GM18526 (cell line): ENCODE data around the gene ITGB2.

Experiments used
- POLR2A ChIP-seq: IDR thresholded peaks from 3 replicates; pipeline ENCODE4 v1.6.1; 2011; ENCODE audit not compliant: insufficient read length; ENCODE audit errors: extremely low read depth

The ITGB2 gene

DNA sequence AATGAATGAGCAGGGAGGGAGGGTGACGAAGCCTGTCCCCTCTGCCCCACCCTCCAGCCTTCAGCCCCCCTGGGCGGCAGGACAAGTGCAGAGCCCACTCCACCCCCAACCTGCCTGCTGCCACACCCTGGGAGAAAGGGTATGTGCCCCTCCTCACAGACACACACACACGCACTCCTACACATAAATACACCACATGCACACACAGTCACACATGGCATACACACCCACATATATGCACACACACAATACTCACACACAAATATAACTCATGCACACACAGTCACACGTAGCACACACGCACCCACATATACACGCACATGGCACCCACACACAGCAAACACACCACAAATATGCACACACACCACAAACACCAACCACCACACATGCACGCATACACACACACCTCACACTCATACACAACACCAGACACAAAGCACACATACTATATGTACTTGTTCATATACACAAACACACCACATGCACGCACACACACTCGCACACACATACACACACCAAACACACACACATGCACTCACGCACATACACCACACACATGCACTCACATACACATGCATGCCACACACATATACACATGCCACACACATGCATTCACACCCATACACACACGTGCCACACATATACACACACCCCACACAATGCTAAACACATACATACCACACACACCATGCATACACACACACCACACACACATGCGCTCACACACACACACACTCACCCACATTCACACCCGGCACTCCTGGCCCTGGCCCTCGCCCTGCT is 16.4 kb downstream of the ITGB2 start:
- no peak for TF ChIP-seq POLR2A

DNA sequence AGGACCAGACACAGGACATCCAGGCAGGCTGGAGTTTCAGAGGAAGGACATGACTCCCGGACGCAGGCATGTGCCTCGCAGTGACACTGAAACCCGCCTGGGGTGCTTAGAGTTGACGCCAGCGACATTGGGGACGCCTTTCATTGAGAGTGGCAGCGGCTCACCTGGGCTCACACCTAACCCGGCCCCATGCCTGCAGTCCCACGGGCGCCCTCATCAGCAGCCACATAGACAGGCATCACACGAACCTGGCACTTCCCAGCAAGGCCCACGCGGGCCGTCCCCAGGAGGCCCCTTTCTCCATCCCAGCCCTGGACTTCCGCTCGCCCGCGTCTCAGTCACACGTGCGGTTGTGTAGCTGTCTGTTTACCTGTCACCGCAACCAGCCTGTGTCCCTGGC is 17.0 kb downstream of the ITGB2 start:
- no peak for TF ChIP-seq POLR2A

DNA sequence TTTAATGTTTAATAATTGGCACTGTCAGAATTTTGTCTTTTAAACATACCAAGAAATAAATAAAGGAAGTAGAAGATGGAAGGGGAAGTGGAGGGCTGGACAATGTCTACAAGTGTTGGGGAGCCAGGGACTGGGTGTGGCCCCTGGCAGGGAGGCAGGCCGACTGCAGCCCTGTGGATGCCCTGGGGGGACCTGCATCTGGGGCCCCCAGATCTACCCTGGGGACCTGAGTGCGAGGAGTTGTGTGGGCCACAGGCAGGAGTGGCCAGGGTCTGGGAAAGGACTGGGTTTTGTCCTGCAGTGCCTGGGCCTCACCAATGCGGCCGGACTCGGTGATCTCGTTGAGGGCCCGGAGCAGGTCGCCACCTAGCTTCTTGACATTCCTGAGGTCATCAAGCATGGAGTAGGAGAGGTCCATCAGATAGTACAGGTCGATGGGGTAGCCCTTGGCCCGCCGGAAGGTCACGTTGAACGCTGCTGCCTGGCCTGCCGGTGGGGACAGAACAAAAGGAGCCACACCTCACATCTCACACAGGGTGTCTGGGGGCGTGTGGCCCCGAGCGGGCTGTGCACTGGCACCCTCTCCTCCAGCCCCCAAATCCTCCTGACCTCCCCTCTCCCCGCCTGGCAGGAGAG is 17.5 kb downstream of the ITGB2 start:
- no peak for TF ChIP-seq POLR2A

DNA sequence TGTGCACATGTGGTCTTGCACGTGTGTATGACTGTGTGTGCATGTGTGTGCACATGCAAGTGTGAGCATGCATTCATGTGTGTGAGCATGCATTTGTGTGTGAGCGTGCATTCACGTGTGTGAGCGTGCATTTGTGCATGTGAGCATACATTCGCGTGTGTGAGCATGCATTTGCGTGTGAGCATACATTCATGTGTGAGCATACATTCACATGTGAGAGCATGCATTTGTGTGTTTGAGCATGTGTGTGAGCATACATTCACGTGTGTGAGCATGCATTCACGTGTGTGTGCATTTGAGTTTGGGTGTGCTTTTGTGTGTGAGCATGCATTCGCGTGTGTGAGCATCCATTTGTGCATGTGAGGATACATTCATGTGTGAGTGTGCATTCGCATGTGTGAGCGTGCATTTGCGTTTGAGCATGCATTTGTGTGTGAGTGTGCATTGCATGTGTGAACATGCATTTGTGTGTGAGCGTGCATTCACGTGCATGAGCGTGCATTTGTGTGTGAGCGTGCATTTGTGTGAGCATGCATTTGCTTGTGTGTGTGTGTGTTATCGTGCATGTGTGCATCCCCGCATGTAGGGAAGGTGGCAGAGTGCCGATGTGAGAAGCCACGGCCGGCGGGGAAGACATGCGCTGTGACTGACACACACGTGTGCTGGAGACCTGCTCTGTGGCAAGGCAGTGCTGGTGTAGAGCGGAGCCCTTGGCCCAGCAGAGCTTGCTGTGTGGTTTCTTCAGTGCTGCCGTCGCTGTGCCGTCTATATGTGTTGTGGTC is 18.2 kb downstream of the ITGB2 start:
- TF ChIP-seq POLR2A, result no peak

DNA sequence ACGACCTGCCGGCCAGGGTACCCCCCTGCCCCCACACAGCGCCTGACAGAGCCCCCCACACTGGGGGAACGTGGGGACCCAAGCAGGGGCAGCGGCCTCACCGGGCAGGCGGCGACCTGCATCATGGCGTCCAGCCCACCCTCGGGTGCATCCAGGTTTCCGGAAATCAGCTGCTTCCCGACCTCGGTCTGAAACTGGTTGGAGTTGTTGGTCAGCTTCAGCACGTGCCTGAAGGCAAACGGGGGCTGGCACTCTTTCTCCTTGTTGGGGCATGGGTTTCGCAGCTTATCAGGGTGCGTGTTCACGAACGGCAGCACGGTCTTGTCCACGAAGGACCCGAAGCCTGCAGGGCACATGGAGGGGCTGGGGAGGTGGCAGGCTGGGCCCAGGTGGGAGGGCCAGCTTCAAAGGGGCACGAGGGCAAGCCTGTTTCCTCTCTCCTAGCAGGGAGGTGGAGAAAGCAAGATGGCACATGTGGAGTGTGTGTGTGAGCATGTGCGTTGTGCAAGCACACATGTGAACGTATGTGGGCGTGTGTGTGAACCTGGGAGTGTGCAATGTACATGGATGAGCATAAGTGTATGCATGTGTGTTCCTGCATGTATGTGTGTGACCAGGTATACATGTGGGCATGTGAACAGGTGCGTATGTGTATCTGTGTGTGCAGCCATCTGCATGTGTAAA is 19.2 kb downstream of the ITGB2 start:
- TF ChIP-seq POLR2A, result no peak

DNA sequence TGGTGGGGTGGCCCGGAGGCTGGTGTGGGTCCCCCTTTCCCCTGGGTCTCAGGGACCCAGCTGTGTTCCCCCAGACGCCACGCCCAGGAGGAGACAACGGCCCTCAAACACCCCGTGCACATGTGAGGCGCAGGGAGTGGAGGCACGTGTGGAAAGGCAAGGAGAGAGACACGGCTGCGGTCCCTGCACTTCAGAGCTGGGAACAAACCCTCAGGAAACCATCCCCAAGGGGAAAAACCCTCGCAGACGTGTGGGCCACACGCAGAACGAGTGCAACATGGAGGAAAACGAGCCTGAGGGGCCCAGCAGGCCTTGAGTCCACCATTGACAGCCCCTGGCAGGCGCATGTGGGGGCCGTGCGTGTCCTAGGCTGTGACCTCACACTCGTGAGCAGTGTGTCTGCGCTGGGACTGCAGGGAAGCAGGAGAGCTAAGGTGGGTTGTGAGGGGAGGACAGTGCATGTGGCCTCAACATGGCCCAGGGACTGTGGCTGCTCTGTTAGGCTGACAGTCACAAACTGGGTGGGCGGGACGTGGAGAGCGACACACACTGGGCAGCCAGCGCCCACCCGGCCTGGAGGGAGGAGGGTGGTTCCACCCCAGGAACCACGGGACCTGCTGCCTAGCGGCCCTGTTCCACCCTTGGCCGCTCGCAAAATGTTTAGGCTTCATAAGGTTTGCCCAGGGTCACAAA is 20.0 kb downstream of the ITGB2 start:
- TF ChIP-seq POLR2A, result no peak

DNA sequence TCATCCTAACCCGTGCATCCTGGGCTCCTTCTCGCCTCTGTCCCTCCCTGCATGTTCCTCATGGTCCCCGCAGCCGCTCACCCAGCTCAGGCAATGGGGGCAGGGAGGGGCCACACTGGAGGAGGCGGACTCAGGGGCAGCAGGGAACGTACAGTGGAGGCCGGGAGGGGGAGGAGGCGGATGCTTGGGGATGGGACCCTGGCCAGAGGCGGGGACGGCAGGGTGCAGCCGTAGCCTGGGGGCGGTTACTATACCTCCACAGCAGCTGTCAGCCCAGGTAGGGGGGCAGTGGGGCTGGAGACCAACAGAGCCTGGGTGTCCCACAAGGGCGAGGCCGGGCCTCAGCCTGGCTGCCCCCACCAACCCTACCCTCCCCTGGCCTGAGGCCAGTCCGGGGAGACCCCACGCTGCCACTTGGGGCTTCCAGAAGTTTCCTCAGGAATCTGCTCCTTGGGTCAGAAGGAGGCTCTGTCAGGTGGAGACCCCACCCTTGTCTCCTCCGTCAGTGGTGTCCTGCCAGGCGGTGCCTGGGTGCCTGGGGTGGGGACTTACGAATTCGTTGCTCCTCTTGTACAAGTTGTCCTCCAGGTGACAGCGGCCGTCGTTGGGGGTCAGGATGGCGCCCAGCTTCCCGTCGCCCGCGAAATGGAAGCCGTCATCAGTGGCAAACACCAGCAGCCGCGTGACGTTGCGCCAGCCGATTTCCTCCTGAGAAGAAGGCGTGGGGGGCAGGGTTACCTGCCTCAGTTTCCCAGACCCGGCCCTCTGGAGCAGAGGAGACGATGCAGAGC is 20.7 kb downstream of the ITGB2 start:
- TF ChIP-seq POLR2A, result no peak

DNA sequence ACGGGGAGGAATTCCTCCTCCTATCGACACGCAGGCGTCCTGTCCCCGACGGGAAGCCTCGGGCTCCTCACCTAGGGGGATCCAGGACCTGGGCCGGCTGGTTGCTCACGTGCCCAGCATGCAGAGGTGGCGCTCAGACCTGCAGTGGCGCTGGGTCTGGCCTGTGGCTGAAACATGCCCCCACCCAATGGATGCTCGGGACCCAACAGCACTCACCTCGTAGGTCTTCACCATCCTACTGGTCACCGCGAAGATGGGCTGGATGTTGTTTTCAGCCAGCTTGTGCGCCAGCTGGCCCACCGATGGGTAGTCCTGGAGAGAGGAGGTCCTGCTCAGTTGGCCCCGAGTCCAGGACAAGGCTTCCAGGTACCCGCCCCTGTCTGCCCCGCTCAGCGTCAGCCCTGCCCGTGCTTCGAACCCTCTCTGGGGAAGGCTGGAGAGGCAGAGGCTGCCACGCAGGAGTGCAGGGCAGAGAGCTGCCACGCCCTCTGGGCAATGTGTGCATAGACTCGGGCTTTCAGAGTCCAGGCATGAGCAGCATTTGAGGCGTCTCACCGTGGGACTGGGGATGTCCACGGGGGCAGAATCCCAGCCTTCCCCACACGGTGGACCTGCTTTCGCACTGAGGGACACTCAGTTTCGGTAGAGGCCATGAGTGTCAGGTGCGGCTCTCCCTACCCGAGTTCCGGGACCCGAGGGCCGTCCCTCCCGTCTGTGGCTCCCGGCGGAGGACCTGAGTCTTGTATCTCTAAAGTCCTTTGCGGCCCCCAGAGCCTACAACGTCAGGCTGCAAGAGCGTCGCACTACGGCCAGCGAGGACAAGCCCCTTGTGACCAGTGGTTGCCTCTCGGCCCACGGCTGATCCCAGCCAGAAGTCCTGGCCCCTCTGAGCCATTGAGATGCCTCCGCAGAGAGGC is 21.6 kb downstream of the ITGB2 start:
- TF ChIP-seq POLR2A, result no peak

DNA sequence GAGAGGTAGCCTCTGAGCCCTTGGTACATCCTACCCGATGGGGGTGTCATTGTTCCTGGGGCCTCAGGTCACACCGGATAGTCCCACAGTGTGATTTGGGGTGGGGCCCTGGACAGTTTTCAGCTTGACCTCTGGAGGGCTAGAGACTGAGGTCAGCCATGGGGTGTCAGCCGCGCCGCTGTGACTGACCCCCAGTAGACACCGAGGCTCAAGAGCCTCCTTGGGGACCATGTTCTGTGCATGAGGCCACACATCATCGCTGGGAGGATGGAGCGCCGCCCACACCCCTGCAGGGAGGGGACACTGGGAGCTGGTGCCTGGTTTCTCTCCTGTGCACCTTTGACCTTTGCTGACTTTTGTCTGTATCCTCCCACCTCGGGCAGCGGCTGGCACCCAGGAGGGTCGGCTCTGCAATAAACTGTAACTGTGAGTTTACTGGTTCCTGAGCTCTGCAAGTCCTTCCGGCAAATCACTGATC is 22.6 kb downstream of the ITGB2 start:
- no peak for TF ChIP-seq POLR2A

DNA sequence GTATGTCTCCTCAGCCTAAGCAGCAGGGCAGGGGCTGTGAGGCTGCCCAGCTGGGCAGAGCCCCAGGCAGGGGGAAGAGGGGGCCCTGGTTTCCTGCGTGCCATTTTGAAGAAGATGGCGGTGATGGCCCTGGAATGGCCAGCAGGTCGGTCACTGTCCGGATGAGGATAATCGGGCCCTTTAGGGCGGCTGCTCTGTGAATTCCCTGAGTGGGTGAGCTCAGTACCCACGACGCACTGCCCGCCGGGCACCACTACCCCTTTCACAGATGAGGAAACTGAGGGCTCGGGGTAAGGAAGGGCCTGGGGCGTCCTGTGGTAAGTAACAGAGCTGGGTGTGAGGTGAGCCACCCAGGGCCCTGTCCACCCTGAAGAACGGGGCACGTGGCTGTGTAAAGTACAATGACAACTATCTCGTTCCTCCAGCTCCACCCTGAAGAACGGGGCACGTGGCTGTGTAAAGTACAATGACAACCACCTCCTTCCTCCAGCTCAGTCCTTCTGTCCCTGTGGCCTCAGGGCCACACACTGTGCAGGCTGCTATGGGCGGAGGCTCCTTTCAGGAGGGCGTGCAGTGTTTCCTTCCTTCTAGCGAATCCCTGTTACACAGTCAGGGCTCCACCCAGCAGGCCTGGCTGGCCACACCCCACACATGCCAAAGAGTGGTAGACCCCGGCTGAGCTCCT is 23.2 kb downstream of the ITGB2 start:
- TF ChIP-seq POLR2A, result no peak

DNA sequence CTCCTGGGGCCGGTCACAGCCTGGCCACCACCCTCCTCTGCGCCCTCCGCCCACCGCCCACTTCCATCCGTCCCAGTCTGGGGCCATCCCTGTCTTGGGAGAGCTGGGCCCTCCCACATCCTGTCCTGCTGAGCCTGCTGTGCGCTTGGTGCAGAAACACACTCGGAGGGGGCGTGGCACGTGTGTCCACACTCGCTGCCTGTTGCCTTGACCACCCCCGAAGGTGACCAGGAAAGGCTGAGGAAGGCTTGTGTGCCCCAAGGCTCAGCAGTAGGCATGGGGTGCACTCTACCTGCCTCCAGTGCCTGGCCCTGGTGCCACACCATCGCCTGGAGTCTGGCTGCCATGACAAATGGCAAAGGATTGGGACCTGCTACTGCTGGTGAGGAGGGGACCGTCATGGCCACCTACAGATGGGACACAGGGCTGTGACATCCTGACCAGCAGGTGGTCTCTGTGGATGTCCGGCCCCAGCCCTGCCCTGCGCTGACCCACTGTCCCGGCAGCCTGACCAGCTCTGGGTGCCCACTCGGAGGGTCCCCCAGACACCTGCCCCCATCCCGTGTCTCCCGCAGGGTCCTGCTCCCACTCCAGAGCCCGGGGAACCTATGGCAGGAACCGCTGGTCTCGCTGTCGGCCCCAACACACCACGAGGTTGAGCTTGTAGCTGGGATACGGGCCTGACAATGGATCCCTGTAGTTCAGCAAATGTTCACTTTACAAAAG is 24.0 kb downstream of the ITGB2 start:
- no peak for TF ChIP-seq POLR2A

DNA sequence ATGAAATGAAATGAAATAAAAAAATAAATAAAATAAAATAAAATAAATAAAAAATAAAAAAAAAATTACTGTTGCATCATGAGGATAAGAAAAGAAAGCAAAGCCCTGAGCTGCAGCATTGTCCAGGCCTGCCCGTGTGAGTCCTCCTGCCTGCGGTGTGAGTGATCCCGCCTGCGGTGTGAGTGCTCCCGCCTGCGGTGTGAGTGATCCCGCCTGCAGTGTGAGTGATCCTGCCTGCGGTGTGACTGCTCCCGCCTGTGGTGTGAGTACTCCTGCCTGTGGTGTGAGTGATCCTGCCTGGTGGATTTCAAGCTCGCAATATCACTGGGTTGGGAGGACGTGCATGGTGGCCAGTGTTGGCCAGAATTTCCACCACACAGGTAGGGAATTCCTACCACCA is 24.8 kb downstream of the ITGB2 start:
- TF ChIP-seq POLR2A, result no peak

DNA sequence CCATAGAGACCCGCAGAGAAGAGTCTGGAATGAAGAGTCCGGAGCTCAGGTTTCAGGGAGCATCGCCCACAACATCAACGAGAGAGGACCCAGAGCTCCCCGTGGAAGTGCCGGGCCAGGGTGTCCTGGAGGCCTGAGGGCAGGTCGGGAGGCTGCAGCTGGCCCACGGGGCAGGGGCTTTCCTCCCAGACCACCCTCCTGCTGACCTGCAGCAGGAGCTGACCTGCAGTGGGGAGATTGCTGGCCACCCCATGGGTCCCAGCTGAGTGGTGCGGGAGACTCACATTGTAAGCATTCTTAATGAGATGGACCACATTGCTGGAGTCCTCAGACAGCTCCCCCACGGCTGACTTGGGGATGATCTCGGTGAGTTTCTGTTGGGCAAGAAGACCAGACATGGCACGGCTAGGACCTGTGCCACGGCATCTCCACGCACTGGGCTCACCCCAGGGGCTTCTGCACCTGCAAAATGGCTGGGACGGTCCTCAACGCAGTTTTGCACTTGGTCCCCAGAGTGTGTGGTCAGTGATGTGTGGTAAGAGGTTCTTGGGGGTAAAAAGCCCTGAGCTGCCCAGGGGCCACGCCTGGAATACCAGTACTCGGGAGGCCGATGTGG is 25.9 kb downstream of the ITGB2 start:
- no peak for TF ChIP-seq POLR2A
